ENCODE measurements around the gene C2orf76.

Gene C2orf76

GRCh38 chr2:119339562-119339923 lies 27.1 kb downstream of the C2orf76 start:
- no peak for DNase-seq (ENCODE audit: low read depth)
- no peak for TF ChIP-seq CTCF (IDR thresholded peaks at IDR 0.05; ENCODE audit: control insufficient read depth, insufficient read depth, low read depth, low read length, missing control alignments)
- no peak overlapping the region for H3K4me3 ChIP-seq (ENCODE audit: control insufficient read depth, low read depth, low read length)

- no peak overlapping the region for H3K4me3 ChIP-seq (ENCODE audit: control insufficient read depth, low read depth, low read length)
- no peak for TF ChIP-seq CTCF (IDR thresholded peaks at IDR 0.05; ENCODE audit: control insufficient read depth, insufficient read depth, low read depth, low read length, missing control alignments)
- no peak for DNase-seq (ENCODE audit: low read depth)
Observed at GRCh38 chr2:119338826-119339561, 27.6 kb downstream of the C2orf76 start.

- no peak for DNase-seq (ENCODE audit: low read depth)
- no peak overlapping the region for H3K4me3 ChIP-seq (ENCODE audit: control insufficient read depth, low read depth, low read length)
- TF ChIP-seq CTCF (IDR thresholded peaks at IDR 0.05; ENCODE audit: control insufficient read depth, insufficient read depth, low read depth, low read length, missing control alignments) = no peak
Observed at GRCh38 chr2:119338272-119338671, 28.4 kb downstream of the C2orf76 start.

- no peak for TF ChIP-seq CTCF (IDR thresholded peaks at IDR 0.05; ENCODE audit: control insufficient read depth, insufficient read depth, low read depth, low read length, missing control alignments)
Observed at GRCh38 chr2:119337749-119338148, 28.9 kb downstream of the C2orf76 start.

GRCh38 chr2:119333833-119334232 lies 32.8 kb downstream of the C2orf76 start:
- DNase-seq (ENCODE audit: low read depth) = no peak
- H3K4me3 ChIP-seq (ENCODE audit: control insufficient read depth, low read depth, low read length) = no peak overlapping the region
- TF ChIP-seq CTCF (IDR thresholded peaks at IDR 0.05; ENCODE audit: control insufficient read depth, insufficient read depth, low read depth, low read length, missing control alignments) = no peak

More at GRCh38 chr2:119337749-119338148, 28.9 kb downstream of the C2orf76 start:
- H3K4me3 ChIP-seq (ENCODE audit: control insufficient read depth, low read depth, low read length) = no peak overlapping the region
- DNase-seq (ENCODE audit: low read depth) = no peak

- no peak for DNase-seq (ENCODE audit: low read depth)
- no peak overlapping the region for H3K4me3 ChIP-seq (ENCODE audit: control insufficient read depth, low read depth, low read length)
- no peak for TF ChIP-seq CTCF (IDR thresholded peaks at IDR 0.05; ENCODE audit: control insufficient read depth, insufficient read depth, low read depth, low read length, missing control alignments)
Observed at GRCh38 chr2:119333360-119333759, 33.3 kb downstream of the C2orf76 start.

All from AG09309 (cell line).